Measurements from ENCODE around the gene RGS9.

The RGS9 gene

DNA sequence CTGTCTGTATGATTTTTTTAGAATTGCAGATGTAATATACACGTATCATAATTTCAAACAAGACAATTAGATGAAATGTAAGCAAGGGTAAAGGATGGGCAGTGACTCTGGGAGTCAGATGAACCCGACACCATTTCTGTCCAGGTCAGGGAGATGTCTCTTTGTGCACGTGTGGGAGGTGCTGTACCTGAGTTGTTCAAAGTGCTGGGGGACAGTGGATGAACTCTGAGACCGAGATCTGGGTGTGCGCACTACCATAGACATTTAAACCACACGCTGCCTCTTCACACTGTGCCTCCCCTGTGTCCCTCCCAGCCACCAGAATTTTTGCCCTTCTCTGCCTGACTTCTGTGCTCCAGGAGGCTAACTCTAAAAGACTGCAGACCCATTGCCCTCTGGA, 5.9 kb upstream of the RGS9 start:
- H3K27ac ChIP-seq (ENCODE audit: low read depth, low read length) = no peak overlapping the region
- no peaks in the 10 kb centered on the region for H3K27me3 ChIP-seq (ENCODE audit: control insufficient read depth in 1 of 2, insufficient read depth in 2 of 2, low read length in 2 of 2)
- no peak overlapping the region for H3K9ac ChIP-seq (ENCODE audit: low read depth in 1 of 2, low read length in 2 of 2)
- no peak overlapping the region for H3K4me3 ChIP-seq (ENCODE audit: low read depth in 1 of 2, low read length in 2 of 2)
- H3K4me1 ChIP-seq (ENCODE audit: control insufficient read depth in 1 of 2, insufficient read depth in 2 of 2, low read length in 2 of 2) = peaks cover 3 to 6% of the 10 kb centered on the region in 2 donors
- no peaks in the 10 kb centered on the region for H3K36me3 ChIP-seq (ENCODE audit: control insufficient read depth in 1 of 2, insufficient read depth in 2 of 2, low read length in 2 of 2)
- no peaks in the 10 kb centered on the region for H3K9me3 ChIP-seq (ENCODE audit: control insufficient read depth in 1 of 2, low read length in 2 of 2)

DNA sequence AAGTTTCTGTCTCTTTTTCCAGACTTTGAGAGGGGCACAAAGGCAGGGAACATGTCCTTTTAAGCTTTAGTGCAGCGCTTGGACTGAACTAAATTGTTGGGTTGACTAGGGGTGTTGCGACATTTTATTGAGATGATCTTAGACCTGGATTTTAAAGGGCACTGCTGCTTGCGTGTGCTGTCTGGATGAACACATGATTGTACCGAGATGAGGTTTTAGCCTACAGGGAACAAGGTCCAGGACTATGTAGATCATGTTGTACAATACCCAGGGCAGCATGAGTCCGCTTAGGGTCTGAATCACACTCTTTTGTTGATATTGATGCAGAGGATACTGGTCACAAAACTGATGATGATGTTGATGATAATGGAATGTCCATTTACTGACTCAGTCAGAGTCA, 5.2 kb upstream of the RGS9 start:
- H3K27me3 ChIP-seq (ENCODE audit: control insufficient read depth in 1 of 2, insufficient read depth in 2 of 2, low read length in 2 of 2) = no peaks in the 10 kb centered on the region
- H3K27ac ChIP-seq (ENCODE audit: low read depth, low read length) = no peak overlapping the region
- peaks cover 6 to 10% of the 10 kb centered on the region in 2 donors for H3K4me1 ChIP-seq (ENCODE audit: control insufficient read depth in 1 of 2, insufficient read depth in 2 of 2, low read length in 2 of 2)
- no peak overlapping the region for H3K9ac ChIP-seq (ENCODE audit: low read depth in 1 of 2, low read length in 2 of 2)
- no peaks in the 10 kb centered on the region for H3K9me3 ChIP-seq (ENCODE audit: control insufficient read depth in 1 of 2, low read length in 2 of 2)
- H3K4me3 ChIP-seq (ENCODE audit: low read depth in 1 of 2, low read length in 2 of 2) = no peak overlapping the region
- no peaks in the 10 kb centered on the region for H3K36me3 ChIP-seq (ENCODE audit: control insufficient read depth in 1 of 2, insufficient read depth in 2 of 2, low read length in 2 of 2)

GRCh38 chr17:65134035-65134434, 3.1 kb upstream of the RGS9 start:
- Histone ChIP-seq H3K36me3 (ENCODE audit: control insufficient read depth in 1 of 2, insufficient read depth in 2 of 2, low read length in 2 of 2) (no peaks in the 10 kb centered on the region), H3K9me3 (ENCODE audit: control insufficient read depth in 1 of 2, low read length in 2 of 2) (no peaks in the 10 kb centered on the region), H3K27ac (ENCODE audit: low read depth, low read length) (no peak overlapping the region), H3K27me3 (ENCODE audit: control insufficient read depth in 1 of 2, insufficient read depth in 2 of 2, low read length in 2 of 2) (peaks cover 0 to 10% of the 10 kb centered on the region in 2 donors), H3K9ac (ENCODE audit: low read depth in 1 of 2, low read length in 2 of 2) (no peak overlapping the region), H3K4me3 (ENCODE audit: low read depth in 1 of 2, low read length in 2 of 2) (no peak overlapping the region), H3K4me1 (ENCODE audit: control insufficient read depth in 1 of 2, insufficient read depth in 2 of 2, low read length in 2 of 2) (peaks cover 13 to 20% of the 10 kb centered on the region in 2 donors)

GRCh38 chr17:65139101-65139764, 2.1 kb downstream of the RGS9 start:
- Histone ChIP-seq H3K27me3 (ENCODE audit: control insufficient read depth in 1 of 2, insufficient read depth in 2 of 2, low read length in 2 of 2) (peaks cover 0 to 19% of the 10 kb centered on the region in 2 donors), H3K9me3 (ENCODE audit: control insufficient read depth in 1 of 2, low read length in 2 of 2) (no peaks in the 10 kb centered on the region), H3K9ac (ENCODE audit: low read depth in 1 of 2, low read length in 2 of 2) (no peak overlapping the region), H3K36me3 (ENCODE audit: control insufficient read depth in 1 of 2, insufficient read depth in 2 of 2, low read length in 2 of 2) (no peaks in the 10 kb centered on the region), H3K4me3 (ENCODE audit: low read depth in 1 of 2, low read length in 2 of 2) (no peak overlapping the region), H3K27ac (ENCODE audit: low read depth, low read length) (no peak overlapping the region), H3K4me1 (ENCODE audit: control insufficient read depth in 1 of 2, insufficient read depth in 2 of 2, low read length in 2 of 2) (peaks cover 10 to 14% of the 10 kb centered on the region in 2 donors)

GRCh38 chr17:65142247-65142646, 5.1 kb downstream of the RGS9 start:
- peaks cover 7 to 9% of the 10 kb centered on the region in 2 donors for H3K4me1 ChIP-seq (ENCODE audit: control insufficient read depth in 1 of 2, insufficient read depth in 2 of 2, low read length in 2 of 2)
- H3K27ac ChIP-seq (ENCODE audit: low read depth, low read length) = no peak overlapping the region
- peaks cover 0 to 22% of the 10 kb centered on the region in 2 donors for H3K27me3 ChIP-seq (ENCODE audit: control insufficient read depth in 1 of 2, insufficient read depth in 2 of 2, low read length in 2 of 2)
- H3K9me3 ChIP-seq (ENCODE audit: control insufficient read depth in 1 of 2, low read length in 2 of 2) = no peaks in the 10 kb centered on the region
- no peak overlapping the region for H3K9ac ChIP-seq (ENCODE audit: low read depth in 1 of 2, low read length in 2 of 2)
- no peaks in the 10 kb centered on the region for H3K36me3 ChIP-seq (ENCODE audit: control insufficient read depth in 1 of 2, insufficient read depth in 2 of 2, low read length in 2 of 2)
- H3K4me3 ChIP-seq (ENCODE audit: low read depth in 1 of 2, low read length in 2 of 2) = no peak overlapping the region

- peaks cover 0 to 12% of the 10 kb centered on the region in 2 donors for H3K27me3 ChIP-seq (ENCODE audit: control insufficient read depth in 1 of 2, insufficient read depth in 2 of 2, low read length in 2 of 2)
- H3K27ac ChIP-seq (ENCODE audit: low read depth, low read length) = no peak overlapping the region
- H3K4me1 ChIP-seq (ENCODE audit: control insufficient read depth in 1 of 2, insufficient read depth in 2 of 2, low read length in 2 of 2) = no peaks in the 10 kb centered on the region
- H3K9me3 ChIP-seq (ENCODE audit: control insufficient read depth in 1 of 2, low read length in 2 of 2) = no peaks in the 10 kb centered on the region
- H3K9ac ChIP-seq (ENCODE audit: low read depth in 1 of 2, low read length in 2 of 2) = no peak overlapping the region
- no peaks in the 10 kb centered on the region for H3K36me3 ChIP-seq (ENCODE audit: control insufficient read depth in 1 of 2, insufficient read depth in 2 of 2, low read length in 2 of 2)
- H3K4me3 ChIP-seq (ENCODE audit: low read depth in 1 of 2, low read length in 2 of 2) = no peak overlapping the region
Observed at GRCh38 chr17:65143889-65144604, 6.9 kb downstream of the RGS9 start.

- Histone ChIP-seq H3K4me3 (ENCODE audit: low read depth in 1 of 2, low read length in 2 of 2) (no peak overlapping the region), H3K4me1 (ENCODE audit: control insufficient read depth in 1 of 2, insufficient read depth in 2 of 2, low read length in 2 of 2) (no peaks in the 10 kb centered on the region), H3K9me3 (ENCODE audit: control insufficient read depth in 1 of 2, low read length in 2 of 2) (no peaks in the 10 kb centered on the region), H3K36me3 (ENCODE audit: control insufficient read depth in 1 of 2, insufficient read depth in 2 of 2, low read length in 2 of 2) (no peaks in the 10 kb centered on the region), H3K27me3 (ENCODE audit: control insufficient read depth in 1 of 2, insufficient read depth in 2 of 2, low read length in 2 of 2) (peaks cover 0 to 3% of the 10 kb centered on the region in 2 donors), H3K27ac (ENCODE audit: low read depth, low read length) (no peak overlapping the region), H3K9ac (ENCODE audit: low read depth in 1 of 2, low read length in 2 of 2) (no peak overlapping the region)
Observed at GRCh38 chr17:65145743-65146142, 8.6 kb downstream of the RGS9 start.

DNA sequence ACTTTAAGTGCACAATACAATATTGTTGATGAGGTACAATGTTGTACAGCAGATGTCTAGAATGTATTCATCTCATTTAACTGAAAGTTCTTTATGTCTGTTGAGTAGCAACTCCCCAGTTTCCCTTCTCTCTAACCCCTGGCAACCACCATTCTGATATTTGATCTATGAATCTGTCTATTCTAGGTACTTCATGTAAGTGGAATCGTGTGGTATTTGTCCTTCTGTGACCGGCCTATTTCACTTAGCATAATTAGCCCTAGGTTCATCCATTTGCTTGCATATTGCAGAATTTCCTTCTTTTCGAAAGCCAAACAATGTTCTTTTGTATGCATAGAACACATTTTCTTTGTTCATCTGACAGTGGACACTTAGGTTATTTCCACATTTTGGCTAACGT, 10.8 kb downstream of the RGS9 start:
- Histone ChIP-seq H3K27me3 (ENCODE audit: control insufficient read depth in 1 of 2, insufficient read depth in 2 of 2, low read length in 2 of 2) (peaks cover 0 to 3% of the 10 kb centered on the region in 2 donors), H3K36me3 (ENCODE audit: control insufficient read depth in 1 of 2, insufficient read depth in 2 of 2, low read length in 2 of 2) (no peaks in the 10 kb centered on the region), H3K9me3 (ENCODE audit: control insufficient read depth in 1 of 2, low read length in 2 of 2) (no peaks in the 10 kb centered on the region), H3K4me3 (ENCODE audit: low read depth in 1 of 2, low read length in 2 of 2) (no peak overlapping the region), H3K4me1 (ENCODE audit: control insufficient read depth in 1 of 2, insufficient read depth in 2 of 2, low read length in 2 of 2) (no peaks in the 10 kb centered on the region), H3K9ac (ENCODE audit: low read depth in 1 of 2, low read length in 2 of 2) (no peak overlapping the region), H3K27ac (ENCODE audit: low read depth, low read length) (no peak overlapping the region)

DNA sequence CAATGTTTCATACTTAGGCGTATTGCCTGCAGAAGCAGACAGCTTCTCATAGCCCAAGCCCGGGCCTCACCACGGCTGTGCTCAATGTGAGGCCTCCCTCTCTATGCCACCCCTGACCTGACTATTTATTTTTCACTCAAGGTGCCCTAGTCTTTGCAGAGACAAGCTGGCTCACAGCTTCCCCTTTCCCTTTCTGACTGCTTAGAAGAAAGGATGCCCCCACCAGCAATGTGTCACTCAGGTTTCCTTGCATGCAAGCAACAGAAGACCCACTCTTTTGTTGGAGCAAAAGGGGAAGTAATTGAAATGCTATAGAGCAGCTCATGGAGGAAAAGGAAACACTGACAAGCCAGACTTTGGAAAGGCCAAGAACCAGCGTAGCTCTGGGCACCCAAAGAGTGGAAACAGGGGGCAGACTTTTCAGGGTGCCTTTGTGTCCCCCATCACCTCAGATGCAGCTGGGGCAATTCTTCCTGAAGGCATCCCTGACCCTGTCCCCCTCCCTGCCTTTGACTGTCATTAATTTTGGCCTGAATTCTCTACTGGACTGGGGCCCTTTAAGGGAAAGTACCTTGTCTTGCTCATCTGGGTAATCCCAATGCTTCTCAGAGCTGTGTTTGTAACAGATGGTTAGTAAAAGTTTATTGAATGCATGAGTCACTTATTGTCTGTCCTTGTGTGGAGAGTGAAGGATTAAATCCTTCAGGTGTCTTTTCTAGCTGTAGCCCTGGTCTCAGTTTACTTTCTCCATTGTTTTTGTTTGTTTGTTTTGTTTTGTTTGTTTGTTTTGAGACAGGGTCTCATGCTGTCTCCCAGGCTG, 17.8 kb downstream of the RGS9 start:
- peaks cover 18 to 20% of the 10 kb centered on the region in 2 donors for H3K4me1 ChIP-seq (ENCODE audit: control insufficient read depth in 1 of 2, insufficient read depth in 2 of 2, low read length in 2 of 2)
- no peaks in the 10 kb centered on the region for H3K27me3 ChIP-seq (ENCODE audit: control insufficient read depth in 1 of 2, insufficient read depth in 2 of 2, low read length in 2 of 2)
- H3K27ac ChIP-seq (ENCODE audit: low read depth, low read length) = no peak overlapping the region
- H3K4me3 ChIP-seq (ENCODE audit: low read depth in 1 of 2, low read length in 2 of 2) = no peak overlapping the region
- no peaks in the 10 kb centered on the region for H3K9me3 ChIP-seq (ENCODE audit: control insufficient read depth in 1 of 2, low read length in 2 of 2)
- no peak overlapping the region for H3K9ac ChIP-seq (ENCODE audit: low read depth in 1 of 2, low read length in 2 of 2)
- H3K36me3 ChIP-seq (ENCODE audit: control insufficient read depth in 1 of 2, insufficient read depth in 2 of 2, low read length in 2 of 2) = no peaks in the 10 kb centered on the region

GRCh38 chr17:65155622-65156021, 18.5 kb downstream of the RGS9 start:
- peaks cover 18 to 20% of the 10 kb centered on the region in 2 donors for H3K4me1 ChIP-seq (ENCODE audit: control insufficient read depth in 1 of 2, insufficient read depth in 2 of 2, low read length in 2 of 2)
- H3K9ac ChIP-seq (ENCODE audit: low read depth in 1 of 2, low read length in 2 of 2) = no peak overlapping the region
- H3K27me3 ChIP-seq (ENCODE audit: control insufficient read depth in 1 of 2, insufficient read depth in 2 of 2, low read length in 2 of 2) = no peaks in the 10 kb centered on the region
- H3K9me3 ChIP-seq (ENCODE audit: control insufficient read depth in 1 of 2, low read length in 2 of 2) = no peaks in the 10 kb centered on the region
- no peak overlapping the region for H3K27ac ChIP-seq (ENCODE audit: low read depth, low read length)
- no peak overlapping the region for H3K4me3 ChIP-seq (ENCODE audit: low read depth in 1 of 2, low read length in 2 of 2)
- H3K36me3 ChIP-seq (ENCODE audit: control insufficient read depth in 1 of 2, insufficient read depth in 2 of 2, low read length in 2 of 2) = no peaks in the 10 kb centered on the region
